SK-MEL-5 (cell line): ENCODE data around the gene C12orf43. TPM values are rescaled to one million over a fixed set of nuclear protein-coding genes. Genes with fewer than 3 reads are reported as not detected.
A peak's percentile ranks its signal among the peaks of the same experiment; 100 is the strongest.

Source experiments
- DNase-seq: peaks from one replicate; pipeline ENCODE4 v3.0.0-alpha.2; 2016; ENCODE audit warnings: low read depth, low spot score
- in situ Hi-C: cut with HindIII; loops from 2 replicates; pipeline ENCODE4 v1.10.0; 2016; ENCODE audit warnings: low sequenced_read_pairs, high pct_unique_total_duplicates, low pct_unique_long_range_greater_than_20kb
- total RNA-seq: library from RNA; depleted of rRNA; stranded (reverse); fragments of >200 nt; shearing (Covaris generic); gene quantifications from 2 replicates; pipeline ENCODE4 v1.2.3, GENCODE V29; 2014; rRNA removed

Gene C12orf43
- total RNA-seq, 1 experiment from 2014 or later, result 25.4 TPM

DNA sequence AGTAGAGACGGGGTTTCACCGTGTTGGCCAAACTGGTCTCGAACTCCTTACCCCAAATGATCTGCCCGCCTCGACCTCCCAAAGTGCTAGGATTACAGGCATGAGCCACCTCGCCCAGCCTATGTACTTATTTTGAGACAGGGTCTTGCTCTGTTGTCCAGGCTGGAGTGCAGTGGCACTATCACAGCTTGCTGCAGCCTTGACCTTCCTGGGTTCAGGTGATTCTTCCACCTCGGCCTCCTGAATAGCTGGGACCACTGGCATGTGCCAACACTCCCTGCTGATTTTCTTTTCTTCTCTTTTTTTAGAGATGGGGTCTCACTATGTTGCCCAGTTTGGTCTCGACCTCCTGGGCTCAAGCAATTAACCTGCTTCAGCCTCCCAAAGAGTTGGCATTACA lies 52.0 kb downstream of the C12orf43 start:
- in situ Hi-C loops, result no loop called here
- DNase-seq, result no peak

DNA sequence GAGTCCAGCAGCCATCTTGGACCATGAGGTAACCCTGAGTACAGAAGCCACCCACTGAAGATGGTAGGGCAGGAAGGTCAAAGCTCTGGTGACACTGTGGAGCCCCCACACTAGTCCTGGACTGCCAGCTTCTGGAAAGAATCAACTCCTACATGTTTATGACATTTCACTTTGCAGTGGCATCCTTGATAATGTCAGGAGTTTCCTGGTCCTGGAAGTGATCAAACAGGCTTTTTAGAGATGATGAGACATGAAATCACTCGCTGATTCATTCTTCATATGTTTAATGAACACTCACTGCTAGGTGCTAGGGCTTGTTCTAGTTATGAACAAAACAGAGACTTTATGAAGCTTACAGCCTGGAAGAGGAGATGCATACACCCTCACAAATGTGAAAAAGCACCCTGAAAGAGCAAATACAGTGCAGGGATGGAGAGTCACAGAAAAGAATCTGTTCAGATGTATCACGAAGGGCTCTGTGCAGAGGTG lies 53.7 kb downstream of the C12orf43 start:
- no peak for DNase-seq
- in situ Hi-C loops, result no loop called here

DNA sequence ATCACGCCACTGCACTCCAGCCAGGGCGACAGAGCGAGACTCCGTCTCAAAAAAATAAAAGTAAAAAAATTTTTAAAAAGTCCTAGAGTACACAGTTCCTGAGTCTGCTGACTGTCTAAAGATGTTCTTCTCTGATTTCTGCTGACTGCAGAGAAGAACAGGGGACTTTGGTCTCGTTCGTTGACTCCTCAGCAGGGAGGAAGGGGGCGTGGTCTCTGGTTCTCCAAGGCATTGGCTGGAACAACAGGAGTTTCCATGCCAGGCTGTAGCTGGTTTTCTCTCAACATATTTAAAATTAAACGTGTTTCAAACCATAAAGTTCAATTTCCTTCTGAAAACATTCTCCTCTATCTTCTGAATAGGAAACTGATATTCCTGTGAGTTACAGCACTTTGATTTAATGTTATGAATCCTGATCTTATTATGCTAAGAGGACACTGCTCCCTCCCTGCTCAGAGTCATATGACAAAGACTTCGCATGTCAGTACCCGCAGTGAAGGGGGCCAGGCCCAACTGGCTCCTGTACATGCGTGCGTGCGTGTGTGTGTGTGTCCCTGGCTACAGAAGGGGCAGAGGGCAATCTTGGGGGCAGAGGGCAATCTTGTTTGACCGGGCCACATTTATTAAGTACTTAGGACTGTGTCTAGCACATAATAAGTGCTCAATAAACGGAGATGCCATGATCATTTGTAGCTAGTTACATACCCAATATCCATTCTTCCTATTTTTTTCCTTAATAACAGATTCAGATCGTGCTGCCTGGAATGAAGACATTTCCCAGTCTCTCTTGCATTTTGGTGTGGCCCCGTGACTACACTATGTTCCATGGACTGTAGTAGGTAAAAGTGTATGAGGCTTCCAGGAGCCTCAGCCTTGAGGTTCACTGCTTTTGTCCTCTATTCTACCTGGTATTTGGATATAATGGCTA lies 54.4 kb downstream of the C12orf43 start:
- in situ Hi-C loops, result no loop called here
- DNase-seq, result peak; percentile 32

GRCh38 chr12:120960657-120961056 lies 55.6 kb downstream of the C12orf43 start:
- in situ Hi-C loops, result no loop called here

DNA sequence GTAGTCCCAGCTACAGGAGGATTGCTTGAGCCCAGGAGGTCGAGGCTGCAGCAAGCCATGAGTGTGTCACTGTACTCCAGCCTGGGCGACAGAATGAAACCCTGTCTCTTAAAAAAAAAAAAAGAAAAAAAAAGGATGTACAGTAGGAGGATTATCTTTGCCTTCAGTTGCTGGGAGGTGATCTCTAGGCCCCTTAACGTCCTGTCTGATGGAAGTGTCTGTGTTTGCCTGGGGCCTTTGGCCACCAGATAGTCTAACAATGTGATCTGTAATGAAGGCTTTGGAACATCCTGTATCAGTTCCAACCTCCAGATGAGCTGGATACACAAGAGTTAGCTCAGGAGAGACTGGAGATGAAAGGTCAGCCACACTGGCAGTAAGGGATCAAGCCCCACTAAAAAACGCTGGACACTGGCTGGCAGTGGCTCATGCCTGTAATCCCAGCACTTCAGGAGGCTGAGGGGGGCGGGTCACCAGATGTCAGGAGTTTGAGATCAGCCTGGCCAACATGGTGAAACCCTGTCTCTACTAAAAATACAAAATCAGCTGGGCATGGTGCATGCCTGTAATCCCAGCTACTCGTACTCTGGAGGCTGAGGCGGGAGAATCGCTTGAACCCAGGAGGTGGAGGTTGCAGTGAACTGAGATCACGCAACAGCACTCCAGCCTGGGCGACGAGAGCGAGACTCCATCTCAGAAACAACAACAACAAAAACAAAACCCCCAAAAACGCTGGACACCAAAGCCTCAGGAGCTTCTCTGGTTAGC lies 57.0 kb downstream of the C12orf43 start:
- in situ Hi-C loops, result no loop called here

More at GRCh38 chr12:120960657-120961056, 55.6 kb downstream of the C12orf43 start:
- no peak for DNase-seq

GRCh38 chr12:120956579-120957300 lies 59.5 kb downstream of the C12orf43 start:
- no peak for DNase-seq
- in situ Hi-C loops, result no loop called here

More for the DNA sequence above, 57.0 kb downstream of the C12orf43 start:
- DNase-seq, result no peak

- no peak for DNase-seq
- in situ Hi-C loops, result no loop called here
Observed at GRCh38 chr12:120955232-120955631, 61.1 kb downstream of the C12orf43 start.

DNA sequence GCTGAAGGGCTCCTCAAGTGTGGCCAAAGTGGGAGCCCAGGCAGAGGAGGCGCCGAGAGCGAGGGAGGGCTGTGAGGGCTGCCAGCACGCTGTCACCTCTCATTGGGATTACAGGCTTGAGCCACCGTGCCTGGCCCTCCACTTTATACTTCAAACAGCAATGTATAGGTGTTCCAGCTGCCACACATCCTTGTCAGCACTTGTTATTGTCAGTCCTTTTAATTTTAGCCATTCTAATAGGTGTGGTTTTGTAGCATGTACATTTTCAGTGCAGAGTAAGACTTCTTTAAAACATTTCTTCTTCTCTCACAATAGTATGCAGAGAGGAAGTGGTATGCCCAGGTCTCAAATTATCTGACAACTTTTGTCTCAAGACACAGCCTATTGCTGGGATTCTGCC lies 65.5 kb downstream of the C12orf43 start:
- no peak for DNase-seq
- in situ Hi-C loops, result no loop called here

Other genes starting within 250 kb of the C12orf43 start
- gene SPPL3, start 112.1 kb downstream of the C12orf43 start, total RNA-seq, result 7.4 and 7.5 TPM in 2 replicates
- not detected in 2 replicates for gene HNF1A, start 37.9 kb downstream of the C12orf43 start, total RNA-seq
- gene OASL, start 22.8 kb upstream of the C12orf43 start, total RNA-seq, result 0.26 and 0.35 TPM in 2 replicates
- gene P2RX7, start 116.4 kb upstream of the C12orf43 start, total RNA-seq, result 41.5 and 46.7 TPM in 2 replicates
- 158 and 169 TPM in 2 replicates for gene P2RX4, start 193.6 kb upstream of the C12orf43 start, total RNA-seq